Neuronal stem cell (in vitro differentiated cells): ENCODE results near the gene MPRIP.

Experiments used
- DNase-seq: peaks from one replicate; pipeline ENCODE4 v3.0.0-alpha.2; 2013; ENCODE audit warnings: low spot score
- H2AFZ ChIP-seq: one replicate; pipeline ENCODE4 v1.6.1; 2013; ENCODE audit warnings: mild to moderate bottlenecking, low read length, inconsistent platforms
- H2AK5ac ChIP-seq: 2 replicates; pipeline ENCODE4 v1.6.1; 2013; ENCODE audit warnings: low read depth, mild to moderate bottlenecking, inconsistent platforms, low read length, moderate library complexity, mixed read lengths
- H2BK120ac ChIP-seq: 2 replicates; pipeline ENCODE4 v1.6.1; 2013; ENCODE audit warnings: low read depth, mild to moderate bottlenecking, inconsistent platforms, low read length, moderate library complexity, mixed read lengths
- H2BK12ac ChIP-seq: one replicate; pipeline ENCODE4 v1.6.1; 2013; ENCODE audit warnings: low read length, inconsistent platforms
- H2BK15ac ChIP-seq: 2 replicates; pipeline ENCODE4 v1.6.1; 2013; ENCODE audit warnings: mild to moderate bottlenecking, low read length, inconsistent platforms, mixed read lengths
- H2BK5ac ChIP-seq: one replicate; pipeline ENCODE4 v1.6.1; 2013; ENCODE audit warnings: inconsistent platforms, mild to moderate bottlenecking, low read length, moderate library complexity
- H3K14ac ChIP-seq: one replicate; pipeline ENCODE4 v1.6.1; 2013; ENCODE audit warnings: low read length, inconsistent platforms
- H3K18ac ChIP-seq: 2 replicates; pipeline ENCODE4 v1.6.1; 2013; ENCODE audit warnings: low read length, inconsistent platforms
- H3K23ac ChIP-seq: 2 replicates; pipeline ENCODE4 v1.6.1; 2013; ENCODE audit warnings: low read depth, mild to moderate bottlenecking, mixed read lengths, low read length, inconsistent platforms; ENCODE audit not compliant: poor library complexity
- H3K27ac ChIP-seq: replicated peaks from 3 replicates; pipeline ENCODE4 v1.5.1; 2013; ENCODE audit warnings: low read length, inconsistent platforms
- H3K27me3 ChIP-seq, 3 experiments: 2 replicates each; pipeline ENCODE4 v1.6.1; 2013; ENCODE audit warnings: low read length in 3 of 3, mild to moderate bottlenecking in 2 of 3, inconsistent platforms in 1 of 3, low read depth in 1 of 3, mixed read lengths in 1 of 3, moderate library complexity in 1 of 3; ENCODE audit not compliant: control insufficient read depth in 3 of 3, insufficient read depth in 3 of 3
- H3K36me3 ChIP-seq, 2 donors: replicated peaks in 1 of 2; 2 replicates each; pipeline ENCODE4 v1.6.1; 2013; ENCODE audit warnings: low read length in 2 of 2; ENCODE audit not compliant: control insufficient read depth in 2 of 2, insufficient read depth in 2 of 2
- H3K4ac ChIP-seq: 2 replicates; pipeline ENCODE4 v1.6.1; 2013; ENCODE audit warnings: inconsistent platforms, mild to moderate bottlenecking, low read length, moderate library complexity
- H3K4me1 ChIP-seq, 2 donors: 1 replicate in 1 of 2; 2 replicates in 1 of 2; pipeline ENCODE4 v1.6.1; 2013; ENCODE audit warnings: low read length in 2 of 2, low read depth in 1 of 2; ENCODE audit not compliant: control insufficient read depth in 2 of 2, insufficient read depth in 1 of 2
- H3K4me2 ChIP-seq: one replicate; pipeline ENCODE4 v1.6.1; 2013; ENCODE audit warnings: mild to moderate bottlenecking, low read length, inconsistent platforms; ENCODE audit not compliant: insufficient read depth, poor library complexity, severe bottlenecking
- H3K4me3 ChIP-seq, 2 donors: 2 replicates each; pipeline ENCODE4 v1.5.1; 2013; ENCODE audit warnings: low read length in 2 of 2, mild to moderate bottlenecking in 2 of 2, inconsistent platforms in 1 of 2, moderate library complexity in 1 of 2
- H3K79me1 ChIP-seq: one replicate; pipeline ENCODE4 v1.6.1; 2013; ENCODE audit warnings: low read depth, mild to moderate bottlenecking, inconsistent platforms, low read length, moderate library complexity
- H3K9ac ChIP-seq: one replicate; pipeline ENCODE4 v1.6.1; 2013; ENCODE audit warnings: mild to moderate bottlenecking, low read depth, low read length, inconsistent platforms; ENCODE audit not compliant: poor library complexity
- H3K9me3 ChIP-seq, 2 donors: replicated peaks in 1 of 2; 2 replicates each; pipeline versions ENCODE3 to v1.6.1; 2013; ENCODE audit warnings: low read length in 2 of 2, mild to moderate bottlenecking in 2 of 2, inconsistent platforms in 1 of 2, low read depth in 1 of 2, mixed read lengths in 1 of 2, moderate library complexity in 1 of 2; ENCODE audit not compliant: control insufficient read depth in 2 of 2, insufficient read depth in 1 of 2
- H4K8ac ChIP-seq: one replicate; pipeline ENCODE4 v1.6.1; 2013; ENCODE audit warnings: low read depth, mild to moderate bottlenecking, inconsistent platforms, low read length, moderate library complexity
- H4K91ac ChIP-seq: one replicate; pipeline ENCODE4 v1.6.1; 2013; ENCODE audit warnings: low read length, low read depth, mild to moderate bottlenecking, inconsistent platforms; ENCODE audit not compliant: poor library complexity
- WGBS, 2 donors: extraction: QIAGEN DNeasy Blood & Tissue Kit; methylation state at CpG; one replicate each; pipeline ENCODE4 v1.1.7; 2013; ENCODE audit warnings: missing lambda C conversion rate in 2 of 2, mixed read lengths in 1 of 2; ENCODE audit not compliant: insufficient read length in 2 of 2, insufficient replicate concordance in 1 of 2; ENCODE audit errors: extremely low coverage in 2 of 2; 5-methylcytosine and 5-hydroxymethylcytosine counted together

MPRIP gene

DNA sequence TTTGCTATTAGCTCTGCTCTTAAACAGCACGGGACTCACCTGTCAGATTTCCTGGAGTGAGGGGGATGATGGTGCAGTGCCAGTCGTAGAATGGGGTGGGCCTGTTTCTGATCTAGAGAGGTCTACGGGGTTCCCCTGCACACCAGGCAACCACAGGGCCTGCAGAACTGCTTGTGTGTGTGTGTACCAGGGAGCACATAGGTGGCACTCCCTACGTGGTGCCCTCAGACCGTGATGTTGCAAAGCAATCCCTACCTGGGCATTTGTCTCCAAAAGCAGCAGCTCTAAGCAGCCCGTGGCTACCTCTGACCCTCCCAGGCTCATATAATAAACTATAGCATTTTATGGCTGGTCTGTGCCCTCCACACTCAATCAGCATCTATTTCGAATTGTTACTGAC is 38.5 kb downstream of the MPRIP start:
- Histone ChIP-seq H3K9ac (no peak overlapping the region), H3K4ac (no peak overlapping the region), H4K8ac (no peak overlapping the region), H3K27ac (no peak overlapping the region), H3K4me2 (no peak overlapping the region), H3K18ac (no peak overlapping the region), H3K4me1 (peaks cover under 1 to 14% of the 10 kb centered on the region in 2 donors), H3K27me3 (no peaks in the 10 kb centered on the region), H3K36me3 (peaks cover 12 to 65% of the 10 kb centered on the region in 2 donors), H2BK120ac (no peak overlapping the region), H3K4me3 (no peak overlapping the region), H3K79me1 (peaks cover 4% of the 10 kb centered on the region), H3K23ac (no peak overlapping the region), H2BK5ac (no peak overlapping the region), H2BK15ac (no peak overlapping the region), H3K9me3 (no peaks in the 10 kb centered on the region), H2AFZ (no peak overlapping the region), H4K91ac (no peak overlapping the region), H3K14ac (no peak overlapping the region), H2AK5ac (no peak overlapping the region), H2BK12ac (no peak overlapping the region)
- no peak for DNase-seq
- WGBS, 2 donors, result no CpG with 5 or more reads among the region's 7 CpGs

DNA sequence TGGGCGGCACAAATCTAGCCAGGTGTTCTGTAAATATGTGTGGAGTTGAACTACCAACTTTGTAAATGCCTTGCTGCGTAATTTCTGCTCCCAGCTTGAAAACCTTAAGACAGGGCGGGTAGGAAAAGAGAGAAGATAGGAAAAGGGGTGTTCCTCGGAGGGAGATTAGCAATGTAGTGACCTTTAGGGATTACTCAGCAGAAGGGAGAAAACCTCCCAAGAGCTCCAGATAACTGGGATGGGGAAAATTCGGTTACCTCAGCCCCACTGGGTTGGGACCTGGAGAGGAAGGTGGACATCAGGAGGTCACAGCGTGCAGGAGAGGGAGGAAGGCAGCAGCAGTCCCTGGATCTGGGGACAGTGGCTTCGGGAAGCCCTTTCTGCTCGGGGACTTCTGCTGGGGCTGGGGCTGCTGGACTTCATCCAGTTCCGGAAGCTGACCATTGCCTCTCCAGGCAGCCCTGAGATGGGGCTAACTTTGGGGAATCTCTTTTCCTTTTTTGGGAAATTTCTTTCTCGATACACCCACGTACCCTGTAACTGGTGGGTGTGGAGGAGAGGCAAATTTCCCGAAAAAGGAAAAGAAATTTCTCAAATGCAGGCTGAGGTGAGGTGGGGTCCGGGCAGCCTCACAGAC is 39.2 kb downstream of the MPRIP start:
- DNase-seq, result no peak
- no peak overlapping the region for H3K4me2 ChIP-seq
- no peaks in the 10 kb centered on the region for H3K9me3 ChIP-seq
- no peaks in the 10 kb centered on the region for H3K27me3 ChIP-seq
- no peak overlapping the region for H2BK15ac ChIP-seq
- no peak overlapping the region for H3K18ac ChIP-seq
- no peak overlapping the region for H4K8ac ChIP-seq
- H3K4me3 ChIP-seq, result no peak overlapping the region
- H3K9ac ChIP-seq, result no peak overlapping the region
- no peak overlapping the region for H4K91ac ChIP-seq
- no peak overlapping the region for H2BK12ac ChIP-seq
- H3K27ac ChIP-seq, result no peak overlapping the region
- H3K14ac ChIP-seq, result no peak overlapping the region
- peaks cover 0 to 14% of the 10 kb centered on the region in 2 donors for H3K4me1 ChIP-seq
- H2BK120ac ChIP-seq, result no peak overlapping the region
- no peak overlapping the region for H3K23ac ChIP-seq
- peaks cover 12 to 66% of the 10 kb centered on the region in 2 donors for H3K36me3 ChIP-seq
- peaks cover 4% of the 10 kb centered on the region for H3K79me1 ChIP-seq
- no peak overlapping the region for H2AFZ ChIP-seq
- H2AK5ac ChIP-seq, result no peak overlapping the region
- H3K4ac ChIP-seq, result no peak overlapping the region
- no peak overlapping the region for H2BK5ac ChIP-seq
- WGBS, 2 donors, result no CpG with 5 or more reads among the region's 13 CpGs

DNA sequence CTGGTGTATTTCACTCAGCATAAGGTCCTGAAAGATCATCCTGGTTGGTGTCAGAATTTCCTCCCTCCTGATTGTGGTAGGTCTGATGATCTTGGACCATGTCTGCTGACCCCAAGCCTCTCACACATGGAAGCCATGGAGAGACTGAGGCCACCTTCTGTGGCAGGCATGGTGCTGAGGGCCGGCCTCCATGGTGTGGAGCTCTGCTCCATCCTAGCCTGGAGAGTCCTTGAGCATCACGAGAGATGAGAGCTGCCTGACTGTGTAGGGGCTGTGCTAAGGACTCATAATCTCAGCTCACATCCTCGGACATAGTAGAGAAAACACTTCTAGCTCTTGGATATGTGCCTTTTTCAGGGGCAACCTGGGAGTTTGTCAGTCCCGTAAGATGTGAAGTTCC is 40.6 kb downstream of the MPRIP start:
- H2BK120ac ChIP-seq, result no peak overlapping the region
- H3K79me1 ChIP-seq, result peaks cover 4% of the 10 kb centered on the region
- H3K23ac ChIP-seq, result no peak overlapping the region
- no peak overlapping the region for H3K4me2 ChIP-seq
- H3K27me3 ChIP-seq, result no peaks in the 10 kb centered on the region
- H2BK5ac ChIP-seq, result no peak overlapping the region
- no peak overlapping the region for H3K9ac ChIP-seq
- DNase-seq, result no peak
- no peak overlapping the region for H3K27ac ChIP-seq
- H2AK5ac ChIP-seq, result no peak overlapping the region
- no peak overlapping the region for H4K8ac ChIP-seq
- H3K36me3 ChIP-seq, result peaks cover 9 to 66% of the 10 kb centered on the region in 2 donors
- no CpG with 5 or more reads among the region's 4 CpGs for WGBS, 2 donors
- H2BK15ac ChIP-seq, result no peak overlapping the region
- no peaks in the 10 kb centered on the region for H3K9me3 ChIP-seq
- H2AFZ ChIP-seq, result no peak overlapping the region
- H3K4me3 ChIP-seq, result no peak overlapping the region
- H3K18ac ChIP-seq, result no peak overlapping the region
- no peak overlapping the region for H2BK12ac ChIP-seq
- H3K4me1 ChIP-seq, result peaks cover 0 to 13% of the 10 kb centered on the region in 2 donors
- no peak overlapping the region for H3K14ac ChIP-seq
- no peak overlapping the region for H3K4ac ChIP-seq
- no peak overlapping the region for H4K91ac ChIP-seq

DNA sequence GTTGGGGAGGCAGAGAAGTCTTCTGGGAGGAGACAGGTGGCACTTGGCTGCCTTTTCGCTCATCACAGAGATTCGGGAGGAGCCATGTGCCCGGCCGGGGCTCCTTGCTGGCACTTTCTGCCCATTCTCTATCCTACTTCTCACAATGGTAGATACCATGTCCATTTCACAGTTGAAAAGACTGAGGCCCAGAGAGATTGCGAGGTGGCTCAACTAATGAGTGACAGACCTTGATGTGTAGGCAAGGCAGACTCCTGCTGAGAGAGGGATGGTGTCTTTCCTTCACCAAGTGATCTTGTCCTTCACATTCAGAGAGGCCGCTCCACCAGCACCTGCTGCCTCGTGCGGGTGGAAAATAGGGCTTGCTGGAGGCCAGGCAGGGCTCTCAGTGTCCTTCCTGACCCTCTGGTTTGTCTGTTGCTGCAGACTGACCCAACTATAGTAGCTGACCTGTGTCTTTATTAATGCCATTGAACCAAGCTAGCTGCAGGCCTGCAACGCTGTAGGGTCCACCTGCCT is 42.1 kb downstream of the MPRIP start:
- DNase-seq, result no peak
- Histone ChIP-seq H3K36me3 (peaks cover 7 to 64% of the 10 kb centered on the region in 2 donors), H2AK5ac (no peak overlapping the region), H3K14ac (no peak overlapping the region), H3K79me1 (peaks cover 4% of the 10 kb centered on the region), H2BK5ac (no peak overlapping the region), H4K91ac (no peak overlapping the region), H2BK15ac (no peak overlapping the region), H3K4me2 (no peak overlapping the region), H2BK12ac (no peak overlapping the region), H3K27me3 (no peaks in the 10 kb centered on the region), H3K9ac (no peak overlapping the region), H3K27ac (no peak overlapping the region), H4K8ac (no peak overlapping the region), H3K4me3 (no peak overlapping the region), H3K18ac (no peak overlapping the region), H3K4me1 (peaks cover 0 to 7% of the 10 kb centered on the region in 2 donors), H3K4ac (no peak overlapping the region), H2BK120ac (no peak overlapping the region), H3K9me3 (no peaks in the 10 kb centered on the region), H3K23ac (no peak overlapping the region), H2AFZ (no peak overlapping the region)
- no CpG with 5 or more reads among the region's 9 CpGs for WGBS, 2 donors
